Fibroblast of gingiva (primary cell): Measurements from ENCODE around the gene NBEA.

Experiments
- DNase-seq: peaks from one replicate; pipeline ENCODE4 v3.0.0-alpha.2; 2011; ENCODE audit warnings: low read depth

The NBEA gene

GRCh38 chr13:35165205-35165604, 223.1 kb downstream of the NBEA start:
- no peak for DNase-seq

- peak; percentile 84 for DNase-seq
Observed at GRCh38 chr13:35179494-35179893, 237.4 kb downstream of the NBEA start.

GRCh38 chr13:35179920-35180663, 238.0 kb downstream of the NBEA start:
- no peak for DNase-seq

- DNase-seq = peak; percentile 97
Observed at GRCh38 chr13:35190241-35190640, 248.2 kb downstream of the NBEA start.

- DNase-seq = peak; percentile 6
Observed at GRCh38 chr13:35191883-35192282, 249.8 kb downstream of the NBEA start.

- DNase-seq = no peak
Observed at GRCh38 chr13:35198613-35199200, 256.6 kb downstream of the NBEA start.

- DNase-seq = no peak
Observed at GRCh38 chr13:35208587-35208986, 266.5 kb downstream of the NBEA start.

GRCh38 chr13:35210261-35210660, 268.2 kb downstream of the NBEA start:
- DNase-seq = peak; percentile 13

- DNase-seq = no peak
Observed at GRCh38 chr13:35211949-35212348, 269.9 kb downstream of the NBEA start.

- DNase-seq = no peak
Observed at GRCh38 chr13:35213911-35214310, 271.8 kb downstream of the NBEA start.

GRCh38 chr13:35216131-35216530, 274.1 kb downstream of the NBEA start:
- no peak for DNase-seq

GRCh38 chr13:35219021-35219420, 277.0 kb downstream of the NBEA start:
- DNase-seq = no peak

- DNase-seq = no peak
Observed at GRCh38 chr13:35225159-35225558, 283.1 kb downstream of the NBEA start.

GRCh38 chr13:35225582-35225981, 283.5 kb downstream of the NBEA start:
- no peak for DNase-seq

GRCh38 chr13:35228536-35228935, 286.5 kb downstream of the NBEA start:
- no peak for DNase-seq

- DNase-seq = no peak
Observed at GRCh38 chr13:35231426-35231825, 289.4 kb downstream of the NBEA start.

- no peak for DNase-seq
Observed at GRCh38 chr13:35238274-35238673, 296.2 kb downstream of the NBEA start.

- DNase-seq = no peak
Observed at GRCh38 chr13:35252536-35253205, 310.6 kb downstream of the NBEA start.

GRCh38 chr13:35255241-35255640, 313.2 kb downstream of the NBEA start:
- no peak for DNase-seq

GRCh38 chr13:35256459-35257148, 314.5 kb downstream of the NBEA start:
- DNase-seq = no peak

- DNase-seq = no peak
Observed at GRCh38 chr13:35260316-35260715, 318.2 kb downstream of the NBEA start.

- DNase-seq = no peak
Observed at GRCh38 chr13:35266412-35266811, 324.3 kb downstream of the NBEA start.

- DNase-seq = no peak
Observed at GRCh38 chr13:35278917-35279316, 336.8 kb downstream of the NBEA start.
